ENCODE results near the gene GOLGA2. TPM values are rescaled to one million over a fixed set of nuclear protein-coding genes. Genes with fewer than 3 reads are reported as not detected.

GOLGA2 gene
- total and polyA plus RNA-seq, 2 donors (not counting 1 experiment from before 2014, with no cell fraction given) = 23.2 to 87.3 TPM

DNA sequence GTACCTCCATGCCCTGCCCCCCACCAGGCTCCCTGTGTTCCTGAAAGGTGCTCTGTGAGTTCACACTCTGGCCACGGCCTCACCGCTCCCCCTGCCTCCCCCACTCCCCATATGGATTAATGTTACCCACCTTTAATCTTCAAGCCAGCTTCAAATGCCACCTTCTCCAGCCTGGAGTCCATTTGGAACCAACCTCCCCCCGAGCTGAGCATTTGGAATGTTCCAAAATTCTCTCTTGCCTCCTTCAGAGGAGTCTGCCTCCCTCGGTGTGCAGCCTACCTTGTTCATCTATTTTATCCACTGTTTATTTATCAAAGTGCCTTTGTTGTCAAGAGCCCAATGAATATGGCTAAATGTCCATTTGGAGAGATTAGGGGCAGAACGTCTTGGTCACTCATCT lies 4.3 kb downstream of the GOLGA2 start:
- Mint-ChIP-seq H3K4me3 (no peak overlapping the region), H3K4me1 (peaks cover 17% of the 10 kb centered on the region), H3K9me3 (ENCODE audit: insufficient read depth) (no peaks in the 10 kb centered on the region), H3K27me3 (no peaks in the 10 kb centered on the region), H3K27ac (no peak overlapping the region)
- no peak for DNase-seq
- peaks cover 22% of the 10 kb centered on the region for H3K79me2 ChIP-seq (ENCODE audit: control insufficient read depth, insufficient read depth, low read length)
- TF ChIP-seq EZH2 (IDR thresholded peaks at IDR 0.05; ENCODE audit: borderline replicate concordance, insufficient read depth, low read depth, low read length, poor library complexity, severe bottlenecking) = no peak
- TF ChIP-seq, protein P1, sequence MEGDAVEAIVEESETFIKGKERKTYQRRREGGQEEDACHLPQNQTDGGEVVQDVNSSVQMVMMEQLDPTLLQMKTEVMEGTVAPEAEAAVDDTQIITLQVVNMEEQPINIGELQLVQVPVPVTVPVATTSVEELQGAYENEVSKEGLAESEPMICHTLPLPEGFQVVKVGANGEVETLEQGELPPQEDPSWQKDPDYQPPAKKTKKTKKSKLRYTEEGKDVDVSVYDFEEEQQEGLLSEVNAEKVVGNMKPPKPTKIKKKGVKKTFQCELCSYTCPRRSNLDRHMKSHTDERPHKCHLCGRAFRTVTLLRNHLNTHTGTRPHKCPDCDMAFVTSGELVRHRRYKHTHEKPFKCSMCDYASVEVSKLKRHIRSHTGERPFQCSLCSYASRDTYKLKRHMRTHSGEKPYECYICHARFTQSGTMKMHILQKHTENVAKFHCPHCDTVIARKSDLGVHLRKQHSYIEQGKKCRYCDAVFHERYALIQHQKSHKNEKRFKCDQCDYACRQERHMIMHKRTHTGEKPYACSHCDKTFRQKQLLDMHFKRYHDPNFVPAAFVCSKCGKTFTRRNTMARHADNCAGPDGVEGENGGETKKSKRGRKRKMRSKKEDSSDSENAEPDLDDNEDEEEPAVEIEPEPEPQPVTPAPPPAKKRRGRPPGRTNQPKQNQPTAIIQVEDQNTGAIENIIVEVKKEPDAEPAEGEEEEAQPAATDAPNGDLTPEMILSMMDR (IDR thresholded peaks at IDR 0.05) = no peak
- peaks cover 9 to 14% of the 10 kb centered on the region in 2 donors for H3K4me1 ChIP-seq (ENCODE audit: control insufficient read depth in 2 of 2, insufficient read depth in 2 of 2, low read length in 2 of 2)
- no peak overlapping the region for H2AFZ ChIP-seq (ENCODE audit: insufficient read depth, low read depth, low read length, poor library complexity, severe bottlenecking)
- peaks cover 0 to 23% of the 10 kb centered on the region in 2 experiments for H3K36me3 ChIP-seq (replicated peaks in 1 of 2; ENCODE audit: control extremely low read depth in 1 of 2, control insufficient read depth in 1 of 2, extremely low read depth in 1 of 2, insufficient read depth in 2 of 2, low read length in 1 of 2)
- no peaks in the 10 kb centered on the region for H4K20me1 ChIP-seq (ENCODE audit: control insufficient read depth, insufficient read depth, low read length, poor library complexity, severe bottlenecking)
- ChIA-PET CTCF (interaction anchor here (1.4 to 3.8 kb wide), 2 partner anchors 12 to 17 kb away, joined by 4 to 14 read pairs; no protein-coding TSS in a partner anchor), POLR2A (no interaction called here)
- H3K9ac ChIP-seq (ENCODE audit: low read length) = no peak overlapping the region
- intact Hi-C loops (cut with micrococcal nuclease) = loop anchor here (10.0 kb wide), 1 partner anchor 817 kb away; the partner anchor contains the start of genes LRSAM1 and RPL12
- H3K27ac ChIP-seq (ENCODE audit: low read length in 2 of 2) = no peak overlapping the region
- H3K4me2 ChIP-seq (replicated peaks; ENCODE audit: low read depth, low read length, poor library complexity, severe bottlenecking) = no peak overlapping the region
- H3K9me3 ChIP-seq (ENCODE audit: control extremely low read depth in 1 of 3, control insufficient read depth in 2 of 3, insufficient read depth in 1 of 3, low read length in 2 of 3) = no peaks in the 10 kb centered on the region
- H3K4me3 ChIP-seq (ENCODE audit: control extremely low read depth in 1 of 5, extremely low read depth in 1 of 5, insufficient read depth in 1 of 5, low read depth in 2 of 5, low read length in 4 of 5) = no peak overlapping the region
- ATAC-seq (ENCODE audit: low read depth) = no peak
- 94% methylated on average over 3 of the region's 5 CpGs for WGBS (ENCODE audit: insufficient coverage)
- no peaks in the 10 kb centered on the region for H3K27me3 ChIP-seq (replicated peaks in 1 of 4; ENCODE audit: control extremely low read depth in 1 of 4, control insufficient read depth in 3 of 4, insufficient read depth in 4 of 4, low read length in 3 of 4)

DNA sequence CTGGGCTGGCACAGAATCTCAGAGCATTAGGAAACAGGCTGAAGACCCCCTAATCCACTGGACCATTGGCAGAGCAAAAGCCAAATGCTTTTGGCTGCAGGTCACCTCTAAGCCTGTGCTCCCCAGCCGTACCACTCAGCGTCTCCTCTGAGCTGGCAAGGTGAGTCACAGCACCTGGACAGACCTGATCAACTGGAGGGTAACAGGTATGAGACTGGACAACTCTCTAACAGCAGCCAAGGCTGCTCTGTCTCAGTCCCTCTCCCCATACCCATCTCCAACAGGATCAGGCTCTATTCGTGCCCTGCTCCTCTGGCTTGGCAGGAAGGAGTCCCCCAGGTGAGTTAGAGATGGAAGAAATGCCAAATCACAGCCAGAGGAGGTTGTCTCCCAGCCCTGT lies 4.7 kb downstream of the GOLGA2 start:
- WGBS (ENCODE audit: insufficient coverage) = 94% methylated on average over 3 of the region's 3 CpGs
- ATAC-seq (ENCODE audit: low read depth) = no peak
- TF ChIP-seq, protein P1 (IDR thresholded peaks at IDR 0.05) = no peak
- no peak for TF ChIP-seq EZH2 (IDR thresholded peaks at IDR 0.05; ENCODE audit: borderline replicate concordance, insufficient read depth, low read depth, low read length, poor library complexity, severe bottlenecking)
- no peak for DNase-seq
- Histone ChIP-seq H2AFZ (ENCODE audit: insufficient read depth, low read depth, low read length, poor library complexity, severe bottlenecking) (no peak overlapping the region), H3K79me2 (ENCODE audit: control insufficient read depth, insufficient read depth, low read length) (peaks cover 18% of the 10 kb centered on the region), H3K4me3 (ENCODE audit: control extremely low read depth in 1 of 5, extremely low read depth in 1 of 5, insufficient read depth in 1 of 5, low read depth in 2 of 5, low read length in 4 of 5) (no peak overlapping the region), H3K4me2 (replicated peaks; ENCODE audit: low read depth, low read length, poor library complexity, severe bottlenecking) (no peak overlapping the region), H3K27ac (ENCODE audit: low read length in 2 of 2) (no peak overlapping the region), H4K20me1 (ENCODE audit: control insufficient read depth, insufficient read depth, low read length, poor library complexity, severe bottlenecking) (no peaks in the 10 kb centered on the region), H3K9ac (ENCODE audit: low read length) (no peak overlapping the region), H3K36me3 (replicated peaks in 1 of 2; ENCODE audit: control extremely low read depth in 1 of 2, control insufficient read depth in 1 of 2, extremely low read depth in 1 of 2, insufficient read depth in 2 of 2, low read length in 1 of 2) (peaks cover 0 to 26% of the 10 kb centered on the region in 2 experiments), H3K4me1 (ENCODE audit: control insufficient read depth in 2 of 2, insufficient read depth in 2 of 2, low read length in 2 of 2) (peaks cover 8 to 11% of the 10 kb centered on the region in 2 donors), H3K27me3 (replicated peaks in 1 of 4; ENCODE audit: control extremely low read depth in 1 of 4, control insufficient read depth in 3 of 4, insufficient read depth in 4 of 4, low read length in 3 of 4) (no peaks in the 10 kb centered on the region), H3K9me3 (ENCODE audit: control extremely low read depth in 1 of 3, control insufficient read depth in 2 of 3, insufficient read depth in 1 of 3, low read length in 2 of 3) (no peaks in the 10 kb centered on the region)
- intact Hi-C loops (cut with micrococcal nuclease) = loop anchor here (10.0 kb wide), 1 partner anchor 816 kb away; the partner anchor contains the start of genes LRSAM1 and RPL12
- ChIA-PET CTCF (interaction anchor here (1.3 kb wide), 1 partner anchor 92 kb away, joined by 3 read pairs; no protein-coding TSS in a partner anchor), POLR2A (no interaction called here)
- H3K27ac Mint-ChIP-seq = no peak overlapping the region
- peaks cover 13% of the 10 kb centered on the region for H3K4me1 Mint-ChIP-seq
- H3K4me3 Mint-ChIP-seq = no peak overlapping the region
- no peaks in the 10 kb centered on the region for H3K27me3 Mint-ChIP-seq
- H3K9me3 Mint-ChIP-seq (ENCODE audit: insufficient read depth) = no peaks in the 10 kb centered on the region
